ENCODE data around the gene CZIB. TPM values are rescaled to one million over a fixed set of nuclear protein-coding genes. Genes with fewer than 3 reads are reported as not detected.

CZIB gene
- polyA plus RNA-seq, 3 donors, result 55.3 to 62.2 (median 58.2) TPM

- H3K27ac ChIP-seq (ENCODE audit: low read depth in 1 of 2, low read length in 2 of 2), result no peak overlapping the region
- no peaks in the 10 kb centered on the region for H3K9me3 ChIP-seq (replicated peaks in 1 of 2; ENCODE audit: control insufficient read depth in 1 of 2, insufficient read depth in 1 of 2, low read length in 2 of 2)
- H3K4me2 ChIP-seq (replicated peaks; ENCODE audit: extremely low read depth, low read length, poor library complexity, severe bottlenecking), result peak overlapping the region; percentile 97
- peaks cover 28% of the 10 kb centered on the region for H3K79me2 ChIP-seq (ENCODE audit: insufficient read depth, low read length)
- peaks cover 21 to 26% of the 10 kb centered on the region in 2 donors for H3K4me1 ChIP-seq (ENCODE audit: control insufficient read depth in 1 of 2, insufficient read depth in 2 of 2, low read length in 2 of 2)
- Mint-ChIP-seq H3K9me3 (peaks cover 0 to 8% (median 2%) of the 10 kb centered on the region in 7 donors), H3K4me1 (peaks cover 24% of the 10 kb centered on the region), H3K36me3 (peaks cover under 1 to 9% of the 10 kb centered on the region in 2 donors), H3K4me3 (peak overlapping the region in 1 of 2 donors; percentile 78), H3K27ac (peak overlapping the region in 4 of 7 donors; percentile 3 to 35 (median 6)), H3K27me3 (ENCODE audit: low read depth in 3 of 3) (peaks cover 0 to 2% (median 0%) of the 10 kb centered on the region in 3 donors)
- H3K27me3 ChIP-seq (ENCODE audit: control insufficient read depth in 2 of 2, insufficient read depth in 2 of 2, low read length in 2 of 2), result no peaks in the 10 kb centered on the region
- no peak overlapping the region for H3K9ac ChIP-seq (ENCODE audit: insufficient read depth, low read length, poor library complexity, severe bottlenecking)
- peak overlapping the region; percentile 85 for H2AFZ ChIP-seq (ENCODE audit: insufficient read depth, low read depth, low read length, poor library complexity, severe bottlenecking)
- peaks cover 0 to under 1% of the 10 kb centered on the region in 2 donors for H3K36me3 ChIP-seq (replicated peaks in 1 of 2; ENCODE audit: control insufficient read depth in 1 of 2, insufficient read depth in 2 of 2, low read length in 2 of 2)
- no peaks in the 10 kb centered on the region for H4K20me1 ChIP-seq (ENCODE audit: insufficient read depth, low read length)
- intact Hi-C loops (cut with micrococcal nuclease), result no loop called here
- 87% methylated on average over 5 of the region's 11 CpGs for WGBS (ENCODE audit: insufficient coverage)
- no peak for TF ChIP-seq CTCF (IDR thresholded peaks at IDR 0.05)
- no peak for DNase-seq
- H3K4me3 ChIP-seq (replicated peaks in 1 of 3; ENCODE audit: low read depth in 2 of 3, low read length in 3 of 3), result peak overlapping the region in 1 of 3 experiments; percentile 94
Observed at GRCh38 chr1:53195246-53196016, 25.0 kb downstream of the CZIB start.

- no peak for DNase-seq
- intact Hi-C loops (cut with micrococcal nuclease), result no loop called here
- no peak overlapping the region for H3K27ac ChIP-seq (ENCODE audit: low read depth in 1 of 2, low read length in 2 of 2)
- no peak overlapping the region for H3K4me3 ChIP-seq (replicated peaks in 1 of 3; ENCODE audit: low read depth in 2 of 3, low read length in 3 of 3)
- H3K9ac ChIP-seq (ENCODE audit: insufficient read depth, low read length, poor library complexity, severe bottlenecking), result no peak overlapping the region
- H3K4me1 ChIP-seq (ENCODE audit: control insufficient read depth in 1 of 2, insufficient read depth in 2 of 2, low read length in 2 of 2), result no peaks in the 10 kb centered on the region
- no peaks in the 10 kb centered on the region for H3K27me3 ChIP-seq (ENCODE audit: control insufficient read depth in 2 of 2, insufficient read depth in 2 of 2, low read length in 2 of 2)
- H3K9me3 ChIP-seq (replicated peaks in 1 of 2; ENCODE audit: control insufficient read depth in 1 of 2, insufficient read depth in 1 of 2, low read length in 2 of 2), result peaks cover 0 to 5% of the 10 kb centered on the region in 2 donors
- H2AFZ ChIP-seq (ENCODE audit: insufficient read depth, low read depth, low read length, poor library complexity, severe bottlenecking), result no peak overlapping the region
- no peaks in the 10 kb centered on the region for H3K79me2 ChIP-seq (ENCODE audit: insufficient read depth, low read length)
- Mint-ChIP-seq H3K27ac (no peak overlapping the region), H3K27me3 (ENCODE audit: low read depth in 3 of 3) (peaks cover 0 to 3% (median 2%) of the 10 kb centered on the region in 3 donors), H3K4me3 (no peak overlapping the region), H3K4me1 (peaks cover 2% of the 10 kb centered on the region), H3K9me3 (peaks cover 0 to 8% (median 2%) of the 10 kb centered on the region in 7 donors), H3K36me3 (no peaks in the 10 kb centered on the region)
- H3K36me3 ChIP-seq (replicated peaks in 1 of 2; ENCODE audit: control insufficient read depth in 1 of 2, insufficient read depth in 2 of 2, low read length in 2 of 2), result no peaks in the 10 kb centered on the region
- H4K20me1 ChIP-seq (ENCODE audit: insufficient read depth, low read length), result no peaks in the 10 kb centered on the region
- no peak overlapping the region for H3K4me2 ChIP-seq (replicated peaks; ENCODE audit: extremely low read depth, low read length, poor library complexity, severe bottlenecking)
- no peak for TF ChIP-seq CTCF (IDR thresholded peaks at IDR 0.05)
- 97% methylated on average over 9 of the region's 10 CpGs for WGBS (ENCODE audit: insufficient coverage)
Observed at GRCh38 chr1:53190210-53190611, 30.2 kb downstream of the CZIB start.

Data from CD14-positive monocyte (primary cell).